Memory B cell (primary cell): ENCODE data around the gene SLC9A9.
"Not testable (repeated sequence)": the region's sequence is repeated elsewhere in the genome, so short reads cannot be mapped to it uniquely, and the experiment has no call there.

Source experiments
- ATAC-seq: fragments of 150-1000 bp; cut with Tn5 transposase; 2 replicates; pipeline ENCODE4 v1.10.0; 2021; ENCODE audit warnings: low read depth, mild to moderate bottlenecking, moderate library complexity
- DNase-seq, 2 donors: peaks; one replicate each; pipeline ENCODE4 v3.0.0; 2022; ENCODE audit warnings: low spot score in 2 of 2
- H3K27ac Mint-ChIP-seq: one replicate; pipeline ENCODE4 v1.8.0; 2022; ENCODE audit warnings: mild to moderate bottlenecking, moderate library complexity, mixed read lengths
- H3K27me3 Mint-ChIP-seq: one replicate; pipeline ENCODE4 v1.8.0; 2022; ENCODE audit warnings: mixed read lengths
- H3K36me3 Mint-ChIP-seq: one replicate; pipeline ENCODE4 v1.8.0; 2022; ENCODE audit warnings: mild to moderate bottlenecking, mixed read lengths
- H3K4me1 Mint-ChIP-seq: one replicate; pipeline ENCODE4 v1.8.0; 2022; ENCODE audit warnings: mixed read lengths
- H3K4me3 Mint-ChIP-seq: one replicate; pipeline ENCODE4 v1.8.0; 2022; ENCODE audit warnings: mild to moderate bottlenecking, moderate library complexity, mixed read lengths
- H3K9me3 Mint-ChIP-seq: one replicate; pipeline ENCODE4 v1.8.0; 2022; ENCODE audit warnings: mixed read lengths

The SLC9A9 gene

DNA sequence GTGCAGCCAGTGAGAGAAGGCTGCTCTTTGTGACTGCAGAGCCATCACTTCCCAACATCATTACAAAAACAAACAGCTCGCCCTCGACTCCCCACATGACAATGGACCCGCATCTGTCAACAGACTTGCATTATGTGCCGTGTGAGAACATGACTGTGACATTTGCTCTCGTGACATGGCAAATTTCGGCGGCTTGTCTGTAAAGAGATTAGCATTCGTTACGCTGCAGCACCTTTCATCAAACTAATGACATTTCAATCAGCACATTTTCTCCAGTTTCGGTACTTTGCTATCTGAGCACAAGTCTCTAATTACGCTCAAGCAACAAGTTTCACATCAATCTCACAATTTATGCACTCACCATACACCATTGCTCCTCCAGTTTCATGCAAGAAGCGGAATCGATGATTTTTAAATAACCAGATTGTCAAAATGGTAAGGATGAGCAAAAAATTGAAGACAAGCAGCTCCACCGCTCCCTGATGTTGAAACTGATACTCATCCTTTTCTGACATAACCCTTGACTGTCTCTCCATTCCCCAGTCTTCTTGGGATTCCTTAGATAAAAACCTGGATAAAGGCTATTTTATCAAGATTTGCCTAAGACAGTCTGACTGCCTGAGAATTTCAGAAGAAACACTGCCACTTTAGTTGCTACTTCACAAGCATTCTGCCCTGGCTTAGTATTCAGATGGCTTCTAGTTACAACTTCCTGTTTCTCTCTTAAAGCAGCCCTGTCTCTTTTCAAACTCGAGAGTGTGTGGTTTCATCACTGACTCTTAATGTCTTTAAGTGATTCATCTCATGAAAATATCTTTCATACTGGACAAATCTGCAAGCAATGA is at the start of gene SLC9A9:
SLC9A9 (minus strand) TSS at position 682 of the 845 bp plus-strand sequence; CDS start at position 536, 146 bp downstream.
- H3K4me3 Mint-ChIP-seq: peak within 1 kb of the TSS; percentile 99
- peaks cover 25% of the 10 kb centered on the region for H3K4me1 Mint-ChIP-seq
- H3K27me3 Mint-ChIP-seq: no peaks in the 10 kb centered on the region
- ATAC-seq: peak; percentile 89
- no peaks in the 10 kb centered on the region for H3K9me3 Mint-ChIP-seq
- DNase-seq: peak in 1 of 2 donors; percentile 12
- H3K36me3 Mint-ChIP-seq: no peaks in the 10 kb centered on the region
- peak within 1 kb of the TSS; percentile 95 for H3K27ac Mint-ChIP-seq

- DNase-seq: no peak
- Mint-ChIP-seq H3K27me3 (peaks cover under 1% of the 10 kb centered on the region), H3K4me3 (no peak overlapping the region), H3K4me1 (peaks cover 3% of the 10 kb centered on the region), H3K27ac (no peak overlapping the region), H3K36me3 (no peaks in the 10 kb centered on the region), H3K9me3 (no peaks in the 10 kb centered on the region)
- no peak for ATAC-seq
Measured at GRCh38 chr3:143897576-143898295, 49.5 kb upstream of the SLC9A9 start.

GRCh38 chr3:143896486-143896885 is 48.2 kb upstream of the SLC9A9 start:
- DNase-seq (no peak), ATAC-seq (no peak)
- Mint-ChIP-seq H3K36me3 (no peaks in the 10 kb centered on the region), H3K27ac (no peak overlapping the region), H3K9me3 (no peaks in the 10 kb centered on the region), H3K4me3 (no peak overlapping the region), H3K4me1 (peaks cover 2% of the 10 kb centered on the region), H3K27me3 (peaks cover 3% of the 10 kb centered on the region)

DNA sequence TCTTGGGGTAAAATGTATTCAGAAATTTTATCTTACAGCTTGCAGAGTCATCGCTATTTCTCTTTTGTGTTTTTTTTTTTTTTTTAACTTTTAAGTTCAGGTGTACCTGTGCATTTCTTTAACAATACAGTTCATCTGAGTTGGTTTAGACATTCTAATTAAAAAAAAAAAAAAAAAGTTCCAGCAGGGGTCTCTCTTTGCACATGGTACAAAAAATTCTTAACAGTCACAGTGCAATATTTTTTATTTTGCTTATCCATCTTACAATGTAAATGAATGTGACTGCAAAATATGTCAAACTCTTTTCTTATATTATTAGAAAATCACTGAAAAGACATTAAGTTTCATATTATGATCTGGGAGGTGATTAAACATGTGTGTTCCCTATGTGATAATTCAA is 47.5 kb upstream of the SLC9A9 start:
- Mint-ChIP-seq H3K27ac (no peak overlapping the region), H3K9me3 (no peaks in the 10 kb centered on the region), H3K36me3 (no peaks in the 10 kb centered on the region), H3K4me3 (no peak overlapping the region), H3K4me1 (peaks cover 2% of the 10 kb centered on the region), H3K27me3 (peaks cover 3% of the 10 kb centered on the region)
- peak; percentile 35 for ATAC-seq
- peak in 1 of 2 donors; percentile 15 for DNase-seq

DNA sequence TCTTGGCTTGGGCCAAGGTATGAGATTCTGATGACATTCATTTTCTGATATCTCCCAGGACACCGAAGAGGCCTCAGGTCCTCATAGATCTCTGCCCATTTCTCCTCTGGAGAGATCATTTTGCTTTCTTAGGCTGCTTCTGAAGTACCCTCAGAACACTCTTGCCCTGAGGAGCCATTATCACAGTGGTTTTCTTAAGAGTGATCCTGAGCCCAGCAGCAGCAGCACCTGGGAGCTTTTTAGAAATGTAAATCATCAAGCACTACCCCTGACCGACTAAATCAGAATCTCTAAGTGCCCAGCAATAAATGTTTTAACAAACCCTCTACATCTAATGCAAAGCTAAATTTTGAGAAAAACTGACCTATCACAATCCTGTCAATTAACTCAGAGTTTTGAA is 40.6 kb upstream of the SLC9A9 start:
- DNase-seq (no peak), ATAC-seq (no peak)
- H3K4me3 Mint-ChIP-seq: no peak overlapping the region
- H3K9me3 Mint-ChIP-seq: no peaks in the 10 kb centered on the region
- H3K27ac Mint-ChIP-seq: no peak overlapping the region
- peaks cover 3% of the 10 kb centered on the region for H3K27me3 Mint-ChIP-seq
- H3K36me3 Mint-ChIP-seq: no peaks in the 10 kb centered on the region
- no peaks in the 10 kb centered on the region for H3K4me1 Mint-ChIP-seq

DNA sequence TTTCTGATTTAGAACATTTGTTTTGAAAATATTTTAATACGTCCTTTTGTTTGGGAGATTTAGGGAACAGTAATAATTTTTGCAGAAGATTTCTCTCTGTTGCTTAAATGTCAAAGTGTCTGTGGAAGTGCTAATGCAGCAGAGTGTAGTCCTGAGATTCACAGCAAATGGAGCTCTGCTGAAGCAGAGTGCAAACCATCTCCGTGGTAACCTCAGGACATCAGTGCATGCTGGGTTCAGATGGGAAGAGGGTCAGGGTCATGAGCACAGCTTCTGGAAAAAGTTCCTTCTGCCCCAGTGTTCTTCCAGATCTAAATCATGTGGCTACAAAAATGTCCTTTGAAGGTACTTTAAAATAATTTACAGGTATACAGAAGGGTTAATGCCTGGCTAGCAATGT is 39.9 kb upstream of the SLC9A9 start:
- no peaks in the 10 kb centered on the region for H3K9me3 Mint-ChIP-seq
- H3K27ac Mint-ChIP-seq: no peak overlapping the region
- H3K4me1 Mint-ChIP-seq: no peaks in the 10 kb centered on the region

DNA sequence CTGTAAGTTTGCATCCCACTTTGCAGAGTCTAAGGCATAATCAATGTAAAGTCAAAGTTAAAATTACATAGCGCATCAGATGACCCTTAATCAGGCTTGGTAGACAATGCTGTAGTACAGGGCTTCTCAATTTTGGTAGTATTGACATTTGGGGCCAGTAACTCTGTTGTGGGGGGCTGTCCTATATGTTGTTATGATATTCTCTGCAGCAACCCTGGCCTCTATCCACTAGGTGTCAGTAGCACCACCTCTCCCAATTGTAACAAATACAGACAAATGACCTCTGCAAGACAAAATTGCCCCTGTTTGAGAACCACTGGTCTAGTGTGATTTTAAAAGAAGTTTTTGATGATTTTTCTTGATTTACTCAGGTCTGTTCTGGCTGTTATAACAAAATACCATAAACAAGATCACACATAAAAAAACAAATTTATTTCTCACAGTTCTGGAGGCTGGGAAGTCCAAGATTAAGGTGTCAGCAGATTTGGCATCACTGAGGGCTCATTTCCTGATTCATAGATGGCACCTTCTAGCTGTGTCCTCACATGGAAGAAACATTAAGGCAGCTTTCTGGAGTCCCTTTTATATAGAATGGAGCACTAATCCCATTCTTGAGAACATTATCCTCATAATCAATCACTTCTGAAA is 37.6 kb upstream of the SLC9A9 start:
- Mint-ChIP-seq H3K4me3 (no peak overlapping the region), H3K4me1 (no peaks in the 10 kb centered on the region), H3K36me3 (no peaks in the 10 kb centered on the region), H3K27ac (no peak overlapping the region), H3K27me3 (peaks cover 2% of the 10 kb centered on the region), H3K9me3 (no peaks in the 10 kb centered on the region)
- ATAC-seq (peak; percentile 83), DNase-seq (peak in 1 of 2 donors; percentile 39)

More for the DNA sequence above, 39.9 kb upstream of the SLC9A9 start:
- H3K4me3 Mint-ChIP-seq: no peak overlapping the region
- no peaks in the 10 kb centered on the region for H3K36me3 Mint-ChIP-seq
- ATAC-seq (no peak), DNase-seq (no peak)
- H3K27me3 Mint-ChIP-seq: peaks cover 3% of the 10 kb centered on the region

DNA sequence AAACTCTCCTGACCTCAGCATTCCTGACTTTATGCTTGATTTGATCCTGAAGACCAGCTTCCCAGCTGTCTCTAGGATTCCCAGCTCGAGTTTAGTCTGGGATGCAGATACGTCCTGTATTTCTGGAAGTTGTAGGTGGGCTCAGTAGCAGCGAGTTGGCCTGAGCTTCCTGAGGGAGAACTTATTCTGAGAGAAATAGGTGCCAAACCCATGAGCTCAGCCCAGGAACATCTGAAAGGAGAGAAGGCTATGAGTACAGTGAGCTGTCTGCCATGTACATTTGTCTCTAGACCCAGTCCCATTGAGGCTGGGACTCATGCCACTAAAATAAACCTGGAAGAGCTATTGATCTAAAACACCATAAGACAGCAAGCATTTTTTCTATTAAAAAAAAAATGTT is 36.6 kb upstream of the SLC9A9 start:
- no peaks in the 10 kb centered on the region for H3K9me3 Mint-ChIP-seq
- DNase-seq (no peak), ATAC-seq (no peak)
- no peaks in the 10 kb centered on the region for H3K36me3 Mint-ChIP-seq
- H3K27ac Mint-ChIP-seq: no peak overlapping the region
- peaks cover 2% of the 10 kb centered on the region for H3K27me3 Mint-ChIP-seq
- no peak overlapping the region for H3K4me3 Mint-ChIP-seq
- H3K4me1 Mint-ChIP-seq: no peaks in the 10 kb centered on the region

DNA sequence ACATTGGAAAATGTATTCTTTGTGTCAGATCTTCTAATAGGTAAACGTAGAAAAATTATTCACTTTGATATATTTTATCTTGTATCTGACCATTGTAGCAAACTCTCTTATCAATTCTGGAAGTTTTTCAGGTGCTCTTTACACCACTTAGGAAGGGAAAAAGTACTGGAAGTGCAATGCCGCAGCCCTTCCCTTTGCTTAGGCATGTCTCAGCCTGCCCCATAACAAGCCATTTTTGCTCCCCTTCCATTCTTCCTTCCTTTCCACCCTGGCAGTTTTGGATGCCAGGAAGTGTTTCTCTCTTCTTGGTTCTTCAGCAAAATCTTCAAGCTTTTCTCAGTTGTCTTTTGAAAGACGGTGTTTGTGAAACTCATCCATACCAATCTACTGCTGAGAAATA is 34.9 kb upstream of the SLC9A9 start:
- no peak overlapping the region for H3K27ac Mint-ChIP-seq
- no peaks in the 10 kb centered on the region for H3K9me3 Mint-ChIP-seq

DNA sequence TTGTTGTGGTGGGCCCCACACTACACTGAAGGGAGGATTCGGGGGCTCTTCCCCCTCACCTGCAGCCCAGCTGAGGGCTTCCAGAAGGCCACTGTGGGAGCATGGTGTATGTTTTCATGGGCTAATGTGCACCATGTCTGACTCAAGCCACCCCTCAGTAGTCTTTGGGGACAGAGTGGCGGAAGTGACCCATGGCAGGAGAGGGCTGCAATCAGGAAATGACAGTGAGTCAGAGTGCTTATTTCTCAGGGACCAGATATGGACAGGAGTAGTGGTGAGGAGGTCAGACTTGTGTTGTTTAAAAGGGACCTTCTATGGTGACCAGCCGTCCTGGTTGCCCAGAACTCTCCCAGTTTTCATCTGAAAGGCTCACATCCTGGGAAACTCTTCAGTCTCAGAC is 32.8 kb upstream of the SLC9A9 start:
- H3K27ac Mint-ChIP-seq: no peak overlapping the region
- H3K27me3 Mint-ChIP-seq: peaks cover 2% of the 10 kb centered on the region
- no peaks in the 10 kb centered on the region for H3K36me3 Mint-ChIP-seq
- no peak for ATAC-seq
- no peaks in the 10 kb centered on the region for H3K4me1 Mint-ChIP-seq
- DNase-seq: no peak
- no peaks in the 10 kb centered on the region for H3K9me3 Mint-ChIP-seq
- no peak overlapping the region for H3K4me3 Mint-ChIP-seq

More for the DNA sequence above, 34.9 kb upstream of the SLC9A9 start:
- ATAC-seq (no peak), DNase-seq (no peak)
- no peak overlapping the region for H3K4me3 Mint-ChIP-seq
- peaks cover 2% of the 10 kb centered on the region for H3K27me3 Mint-ChIP-seq
- no peaks in the 10 kb centered on the region for H3K36me3 Mint-ChIP-seq
- H3K4me1 Mint-ChIP-seq: no peaks in the 10 kb centered on the region

DNA sequence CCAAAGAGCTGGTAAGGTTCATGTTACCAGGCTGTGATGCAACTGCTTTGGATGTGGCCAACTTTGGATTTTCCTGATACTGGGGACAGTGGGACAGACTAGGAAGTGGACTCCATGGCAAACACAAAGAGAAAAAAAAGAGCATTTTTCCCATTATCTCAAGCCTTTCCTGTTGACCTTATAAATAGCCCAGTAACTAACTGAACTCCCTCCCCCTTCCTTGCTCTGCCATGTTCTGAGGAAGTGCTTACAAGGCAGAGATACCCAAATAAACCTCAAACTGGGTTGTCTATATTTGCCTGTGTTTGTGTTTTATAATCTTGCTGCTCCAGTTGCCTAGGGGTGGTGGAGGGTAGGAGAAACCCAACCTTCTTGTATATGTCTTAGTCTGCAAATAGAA is 27.3 kb upstream of the SLC9A9 start:
- Mint-ChIP-seq H3K4me1 (no peaks in the 10 kb centered on the region), H3K36me3 (no peaks in the 10 kb centered on the region), H3K27ac (peak overlapping the region; percentile 39), H3K9me3 (no peaks in the 10 kb centered on the region), H3K27me3 (peaks cover 3% of the 10 kb centered on the region), H3K4me3 (no peak overlapping the region)
- DNase-seq (no peak), ATAC-seq (no peak)

DNA sequence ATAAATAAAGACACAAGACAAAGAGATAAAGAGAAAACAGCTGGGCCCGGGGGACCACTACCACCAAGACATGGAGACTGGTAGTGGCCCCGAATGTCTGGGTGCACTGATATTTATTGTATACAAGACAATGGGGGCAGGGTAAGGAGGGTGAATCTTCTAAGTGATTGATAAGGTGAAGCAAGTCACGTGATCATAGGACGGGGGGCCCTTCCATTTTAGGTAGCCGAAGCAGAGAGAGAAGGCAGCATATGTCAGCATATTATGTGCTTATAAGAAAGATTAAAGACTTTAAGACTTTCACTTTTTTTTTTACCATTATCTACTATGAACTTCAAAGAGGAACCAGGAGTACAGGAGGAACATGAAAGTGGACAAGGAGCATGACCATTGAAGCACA is 25.3 kb upstream of the SLC9A9 start:
- not testable (repeated sequence) for H3K4me3 Mint-ChIP-seq, ATAC-seq, H3K36me3 Mint-ChIP-seq, H3K4me1 Mint-ChIP-seq, DNase-seq, H3K27me3 Mint-ChIP-seq, H3K27ac Mint-ChIP-seq, H3K9me3 Mint-ChIP-seq

DNA sequence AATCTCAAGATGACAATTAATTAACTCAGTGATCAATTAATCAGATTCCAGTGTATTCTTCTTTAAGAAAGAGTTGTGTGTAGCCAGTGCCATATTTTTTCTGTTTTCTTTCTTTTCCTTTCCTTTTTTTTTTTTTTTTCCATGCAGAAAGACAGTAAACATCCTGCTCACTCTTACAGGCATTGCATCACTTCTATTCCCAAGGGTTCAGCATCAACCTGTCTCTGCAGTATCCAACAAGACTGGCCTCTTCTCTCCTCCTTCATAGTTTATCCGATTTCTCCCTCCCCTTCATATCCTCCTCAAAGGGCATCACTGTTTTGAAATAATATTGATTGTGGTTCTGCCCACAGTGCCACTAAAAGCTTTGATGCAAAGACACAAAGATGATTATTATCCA is 17.0 kb upstream of the SLC9A9 start:
- H3K27ac Mint-ChIP-seq: no peak overlapping the region
- H3K4me3 Mint-ChIP-seq: no peak overlapping the region
- H3K4me1 Mint-ChIP-seq: peaks cover 5% of the 10 kb centered on the region

More for the DNA sequence above, 17.0 kb upstream of the SLC9A9 start:
- Mint-ChIP-seq H3K27me3 (peaks cover 9% of the 10 kb centered on the region), H3K36me3 (peaks cover 1% of the 10 kb centered on the region), H3K9me3 (no peaks in the 10 kb centered on the region)
- DNase-seq: no peak
- ATAC-seq: no peak
